Activated effector memory CD4-positive, alpha-beta T cell treated with Interleukin-2 at 50 U/mL for 16 hours (primary cell): ENCODE data around the gene TMEM107.
A peak's percentile ranks its signal among the peaks of the same experiment; 100 is the strongest.
"Not testable (repeated sequence)": the region's sequence is repeated elsewhere in the genome, so short reads cannot be mapped to it uniquely, and the experiment has no call there.

Source experiments
- DNase-seq: peaks from one replicate; pipeline ENCODE4 v3.0.0-alpha.2; 2020

The TMEM107 gene

DNA sequence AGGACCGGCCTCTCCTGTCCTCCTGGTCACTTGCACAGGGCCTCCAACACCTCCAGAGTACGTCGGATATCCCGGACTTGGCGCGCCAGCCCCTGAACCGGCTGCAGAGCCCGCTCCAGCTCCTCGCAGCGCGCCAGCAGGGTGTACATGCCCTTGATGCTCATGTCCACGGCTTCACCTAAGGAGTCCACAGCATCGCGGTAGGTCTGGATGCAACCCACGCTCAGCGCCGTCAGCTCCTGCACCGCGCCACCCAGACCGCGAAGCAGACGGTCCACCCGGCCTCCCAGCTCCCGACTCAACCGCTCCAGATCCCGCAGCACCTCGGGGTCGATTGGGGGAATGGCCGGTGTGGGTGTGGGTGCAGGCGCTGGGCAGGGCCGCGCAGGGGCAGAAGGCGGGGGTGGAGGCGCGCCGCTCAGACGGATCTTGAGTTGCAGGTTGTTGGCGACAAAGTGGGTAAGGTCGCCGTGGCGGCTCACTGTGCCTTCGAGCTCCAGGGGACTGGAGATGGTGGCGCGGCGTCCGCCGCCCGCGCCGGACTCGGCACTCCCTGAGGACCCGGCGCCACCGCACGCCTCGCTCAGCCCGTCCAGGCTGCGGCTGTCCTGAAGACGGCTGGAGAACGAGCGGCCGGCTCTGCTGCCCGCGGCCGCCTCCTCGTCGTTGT lies 13.0 kb upstream of the TMEM107 start:
- DNase-seq, result no peak

DNA sequence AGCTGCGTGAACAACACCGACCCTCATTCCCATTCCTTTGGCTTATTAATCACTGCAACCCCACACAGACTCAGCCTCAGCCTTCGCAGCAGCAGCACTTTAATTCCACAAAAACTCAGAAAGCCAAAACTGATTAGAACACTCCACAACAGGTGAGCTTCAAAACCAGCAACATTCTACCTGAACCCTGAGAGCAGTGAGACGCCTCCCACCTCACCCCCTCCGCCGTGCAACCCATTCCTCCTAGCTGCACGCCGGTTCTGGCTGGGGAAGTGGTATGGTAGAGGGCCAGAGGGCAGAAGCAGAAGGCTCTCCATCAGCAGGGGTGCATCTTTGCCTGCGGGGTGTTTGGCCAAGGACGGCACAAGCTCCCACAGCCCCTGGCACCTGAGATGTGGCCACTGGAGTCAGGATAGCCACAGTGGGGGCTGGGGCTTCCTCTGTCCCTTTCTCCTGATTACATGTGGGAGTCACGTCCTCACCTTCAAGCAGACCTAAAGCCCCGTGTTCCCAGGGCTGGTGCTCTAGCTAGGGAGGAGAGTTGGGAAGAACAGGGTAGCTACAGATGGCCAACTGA lies 12.2 kb upstream of the TMEM107 start:
- no peak for DNase-seq

DNA sequence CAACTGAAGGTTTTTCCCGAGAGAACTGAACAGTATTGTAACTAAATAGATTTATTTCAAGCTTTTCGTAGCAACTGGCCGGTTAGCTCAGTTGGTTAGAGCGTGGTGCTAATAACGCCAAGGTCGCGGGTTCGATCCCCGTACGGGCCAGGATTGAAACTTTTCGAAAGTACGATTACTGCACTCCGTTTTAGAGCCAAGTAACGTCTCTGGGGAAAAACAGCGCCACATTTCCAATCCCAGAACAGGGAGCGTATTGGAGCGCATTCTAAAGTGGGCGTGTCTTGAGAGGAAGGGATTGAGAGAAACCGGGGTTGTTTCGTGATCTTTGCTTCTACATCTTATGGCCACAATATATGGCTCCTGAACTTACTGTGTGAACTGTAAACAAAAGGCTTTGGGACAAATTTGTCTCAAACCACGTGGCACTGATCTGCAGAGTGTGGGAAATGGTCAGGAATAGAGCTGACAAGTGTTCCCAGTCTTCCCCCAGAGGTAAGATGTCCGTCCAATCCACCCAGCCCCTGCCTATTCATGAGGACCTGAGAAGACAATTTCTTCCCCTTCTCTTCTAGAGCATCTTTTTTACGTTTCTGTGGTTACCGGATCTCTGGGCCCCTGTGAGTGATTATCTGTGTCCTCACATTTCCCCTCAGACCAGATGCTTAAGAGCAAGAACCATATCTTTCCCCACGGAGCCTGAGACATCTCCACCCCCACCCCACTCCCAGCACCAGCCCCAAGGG lies 11.5 kb upstream of the TMEM107 start:
- DNase-seq, result peak; percentile 71

DNA sequence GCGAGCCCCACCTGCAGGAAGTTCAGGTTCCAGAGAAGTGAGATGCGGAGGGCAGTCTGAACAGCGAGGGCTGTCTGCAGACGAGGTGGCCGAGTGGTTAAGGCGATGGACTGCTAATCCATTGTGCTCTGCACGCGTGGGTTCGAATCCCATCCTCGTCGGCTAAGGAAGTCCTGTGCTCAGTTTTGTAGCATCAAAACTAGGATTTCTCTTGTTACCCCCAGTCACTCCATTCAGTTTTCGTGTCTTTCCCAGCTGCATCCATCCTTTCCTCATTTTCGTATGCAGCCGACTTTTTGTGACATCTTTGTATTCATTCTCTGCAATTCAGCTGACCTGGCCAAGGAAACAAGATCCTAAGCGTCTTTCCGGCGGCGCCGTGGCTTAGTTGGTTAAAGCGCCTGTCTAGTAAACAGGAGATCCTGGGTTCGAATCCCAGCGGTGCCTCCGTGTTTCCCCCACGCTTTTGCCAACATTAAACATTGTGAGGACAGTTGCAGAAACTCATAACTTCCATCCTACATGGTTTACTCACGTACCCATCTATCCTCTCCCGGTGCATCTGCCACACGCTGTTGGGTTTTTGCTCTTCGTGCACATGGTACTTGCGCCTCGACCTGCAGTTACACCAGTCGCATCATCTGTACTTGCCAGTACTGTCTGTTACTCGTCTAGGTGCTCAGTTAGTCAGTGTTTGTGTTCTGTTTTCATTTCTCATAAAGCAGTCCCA lies 10.8 kb upstream of the TMEM107 start:
- DNase-seq, result peak; percentile 81

DNA sequence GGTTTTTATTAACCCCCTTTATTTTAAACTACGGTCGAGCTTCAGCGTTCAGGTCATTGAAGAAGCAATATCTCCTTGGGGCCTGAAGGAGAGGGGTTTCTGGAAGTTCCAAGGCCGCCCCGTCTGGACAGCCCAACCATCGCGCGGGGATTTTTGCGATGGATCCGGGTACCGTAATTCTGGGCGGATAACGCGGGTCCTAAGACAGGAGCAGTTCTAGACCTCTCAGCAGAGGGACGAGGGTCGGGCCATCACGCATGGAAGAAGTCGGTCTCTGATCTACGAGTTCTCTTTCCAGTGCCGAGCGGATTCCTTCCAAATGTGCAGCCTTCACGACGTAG lies 10.2 kb upstream of the TMEM107 start:
- no peak for DNase-seq

DNA sequence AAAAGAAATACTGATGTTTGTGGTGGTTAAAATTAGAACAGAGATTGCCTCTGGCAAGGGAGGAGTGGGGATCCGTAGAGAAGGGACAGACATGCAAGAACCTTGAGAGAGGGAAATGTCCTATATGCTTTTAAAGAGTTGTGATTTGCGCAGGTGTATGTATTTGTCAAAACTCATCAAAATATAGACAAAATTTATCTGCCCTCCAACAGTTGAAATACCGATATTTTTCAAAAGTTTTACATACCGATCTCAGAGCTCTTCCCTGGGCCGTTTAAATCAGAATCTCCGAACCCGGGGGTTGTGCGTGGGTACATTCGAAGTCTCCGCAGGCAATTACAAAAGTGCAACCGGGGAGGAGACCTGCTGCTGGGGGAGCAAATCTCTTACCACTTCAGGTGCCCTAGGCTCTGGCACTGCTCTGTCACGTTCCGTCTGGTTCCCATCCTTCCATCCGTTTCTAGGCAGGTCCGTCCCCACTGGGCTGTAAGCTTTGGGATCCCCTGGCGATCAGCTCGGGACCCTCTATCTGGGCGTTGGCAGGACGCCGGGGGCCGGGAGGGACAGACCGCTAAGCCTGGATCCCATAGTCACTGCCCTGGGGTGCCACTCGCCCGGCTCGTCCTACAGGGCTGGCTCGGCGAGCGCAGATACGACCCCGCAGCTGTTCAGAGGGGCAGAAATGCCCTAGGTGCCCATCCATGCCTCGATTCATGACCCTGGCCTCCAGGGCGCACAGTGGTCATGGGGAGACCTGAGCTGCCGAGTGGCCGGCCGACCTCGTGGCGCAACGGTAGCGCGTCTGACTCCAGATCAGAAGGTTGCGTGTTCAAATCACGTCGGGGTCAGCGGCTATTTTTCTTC lies 9.6 kb upstream of the TMEM107 start:
- DNase-seq, result peak; percentile 80

DNA sequence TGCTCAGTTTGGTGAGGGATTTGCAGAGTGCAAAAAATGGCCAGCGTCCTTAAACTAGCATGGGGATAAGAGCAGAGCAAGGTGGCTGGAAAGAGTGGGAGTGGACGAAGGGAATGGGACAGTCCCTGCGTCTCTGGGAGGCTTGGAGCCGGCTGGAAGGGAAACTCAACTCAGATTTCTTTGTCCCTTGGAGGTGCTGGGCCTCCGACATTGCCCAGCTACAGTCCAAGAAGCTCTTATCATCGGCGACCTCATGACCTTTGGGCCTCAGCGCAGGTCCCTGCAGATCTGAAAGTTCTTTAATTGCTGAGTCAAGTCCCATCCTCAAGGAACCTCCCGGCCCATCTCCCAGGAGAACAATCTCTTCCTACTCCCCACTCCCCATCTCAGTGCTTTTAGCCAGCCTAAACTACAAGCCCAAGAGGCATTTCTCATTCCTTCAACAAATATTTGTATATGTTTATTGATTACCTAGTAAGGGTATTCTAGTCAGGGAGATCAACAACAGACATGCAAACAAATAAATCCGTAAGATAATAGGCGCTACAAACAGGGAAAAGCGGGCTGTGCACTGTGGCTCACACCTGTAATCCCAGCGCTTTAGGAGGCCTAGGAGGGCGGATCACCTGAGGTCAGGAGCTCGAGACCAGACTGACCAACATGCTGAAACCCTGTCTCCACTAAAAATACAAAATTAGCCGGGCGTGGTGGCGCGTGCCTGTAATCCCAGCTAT lies 985 bp upstream of the TMEM107 start:
- no peak for DNase-seq

DNA sequence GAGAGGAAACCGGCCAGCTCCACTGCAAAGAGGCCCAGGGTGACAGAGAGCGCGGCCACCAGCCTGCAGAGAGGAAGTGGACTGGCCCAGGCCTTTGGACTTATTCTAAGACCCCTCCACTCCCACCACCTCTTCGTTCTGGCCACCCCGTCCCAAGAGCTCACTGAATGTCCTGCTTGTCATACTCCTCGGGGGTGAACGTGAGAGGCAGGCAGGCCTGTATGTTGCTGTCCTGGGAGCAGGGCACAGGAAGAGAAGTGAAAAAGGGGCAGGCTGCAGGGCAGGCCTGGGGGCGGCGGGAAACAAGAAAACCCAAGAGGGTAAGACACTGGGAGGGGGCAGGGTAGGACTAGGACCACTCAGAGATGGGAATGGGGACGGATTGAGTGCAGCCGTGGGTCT lies 384 bp downstream of the TMEM107 start:
- no peak for DNase-seq

DNA sequence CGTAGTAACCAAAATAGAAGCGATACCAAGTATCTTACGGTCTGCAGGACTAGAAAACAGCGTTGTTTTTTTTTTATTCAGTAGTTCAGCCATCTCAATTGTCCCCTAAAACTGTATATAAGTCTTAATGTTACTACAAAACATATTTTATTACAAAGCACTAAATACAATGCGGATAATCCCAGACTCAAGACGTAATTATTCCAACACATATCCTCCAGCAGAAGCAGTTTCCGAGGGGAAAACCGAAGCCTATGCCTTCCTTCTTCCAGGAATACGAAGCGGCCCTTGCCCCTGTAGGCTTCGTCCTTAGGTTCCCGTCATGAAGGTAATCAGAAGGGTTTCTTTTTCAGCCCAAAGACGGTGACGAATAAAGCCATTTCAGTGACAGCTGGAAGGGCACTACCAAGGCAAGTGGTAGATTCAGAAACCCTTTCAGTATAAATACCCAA lies 2.3 kb downstream of the TMEM107 start:
- DNase-seq, result no peak

DNA sequence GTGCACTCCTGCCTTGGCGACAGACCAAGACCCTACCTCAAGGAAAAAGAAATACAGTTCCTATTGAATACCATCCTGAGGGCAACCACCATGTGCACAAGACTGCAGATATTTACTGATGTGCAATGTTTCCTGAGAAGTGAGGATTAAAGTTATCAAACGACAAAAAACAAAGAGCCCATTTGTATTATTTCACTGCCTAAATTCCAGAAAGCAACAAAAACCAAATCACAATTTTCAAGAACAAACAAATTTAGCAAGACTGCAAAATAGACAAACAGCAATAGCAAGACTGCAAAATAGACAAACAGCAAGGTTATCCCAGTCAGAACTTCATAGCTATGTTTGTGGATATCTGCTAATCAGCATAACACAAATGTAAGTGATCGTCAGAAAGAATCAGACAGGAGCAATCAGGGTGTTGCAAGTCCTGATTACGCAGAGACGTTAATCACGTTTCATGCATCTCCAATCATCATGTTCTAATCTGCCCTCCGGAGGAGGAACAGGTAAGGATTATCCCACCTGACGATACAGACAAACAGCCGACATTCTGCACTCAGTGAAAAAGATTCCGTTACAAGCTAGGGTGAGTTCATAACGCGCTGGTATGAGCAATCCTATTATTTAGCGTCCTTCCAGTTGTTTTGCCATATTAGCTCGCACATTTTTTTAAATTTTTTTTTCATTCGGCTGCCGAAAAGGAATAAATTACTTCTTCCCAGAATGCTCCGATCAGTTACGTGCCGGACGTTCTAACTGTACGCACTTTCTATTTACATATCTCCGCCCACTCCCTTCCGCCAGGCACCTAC lies 2.9 kb downstream of the TMEM107 start:
- DNase-seq, result peak; percentile 64

DNA sequence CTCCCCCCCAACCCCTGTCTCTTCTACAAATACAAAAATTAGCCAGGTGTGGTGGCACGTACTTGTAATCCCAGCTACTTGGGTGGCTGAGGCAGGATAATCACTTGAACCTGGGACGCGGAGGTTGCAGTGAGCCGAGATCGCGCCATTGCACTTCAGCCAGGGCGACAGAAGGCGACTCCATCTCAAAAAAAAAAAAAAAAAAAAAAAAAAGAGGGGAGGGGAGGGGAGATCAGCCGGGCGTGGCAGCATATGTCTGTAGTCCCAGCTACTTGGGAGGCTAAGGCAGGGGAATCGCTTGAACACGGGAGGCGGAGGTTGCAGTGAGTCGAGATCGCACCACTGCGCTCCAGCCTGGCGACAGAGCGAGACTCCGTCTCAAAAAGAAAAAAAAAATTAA lies 6.0 kb downstream of the TMEM107 start:
- not testable (repeated sequence) for DNase-seq

DNA sequence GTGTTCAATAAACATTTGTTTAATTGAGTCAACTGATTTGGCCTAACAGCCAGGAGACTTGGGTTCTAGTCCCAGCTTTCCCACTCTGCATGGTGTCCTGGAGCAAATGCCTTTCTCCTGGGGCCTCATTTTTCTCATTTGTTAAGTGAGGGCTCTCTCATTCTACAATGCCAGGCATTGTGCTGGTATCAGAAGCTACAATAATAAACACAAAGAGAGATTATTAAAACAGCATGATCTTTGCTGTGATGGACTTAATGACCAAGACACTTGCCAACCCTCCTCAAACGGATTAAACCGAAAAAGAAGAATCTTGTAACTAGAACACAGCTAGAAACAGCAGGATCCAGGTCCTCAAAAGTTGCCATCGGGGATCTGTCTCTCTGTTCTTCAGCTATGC lies 8.7 kb downstream of the TMEM107 start:
- no peak for DNase-seq

DNA sequence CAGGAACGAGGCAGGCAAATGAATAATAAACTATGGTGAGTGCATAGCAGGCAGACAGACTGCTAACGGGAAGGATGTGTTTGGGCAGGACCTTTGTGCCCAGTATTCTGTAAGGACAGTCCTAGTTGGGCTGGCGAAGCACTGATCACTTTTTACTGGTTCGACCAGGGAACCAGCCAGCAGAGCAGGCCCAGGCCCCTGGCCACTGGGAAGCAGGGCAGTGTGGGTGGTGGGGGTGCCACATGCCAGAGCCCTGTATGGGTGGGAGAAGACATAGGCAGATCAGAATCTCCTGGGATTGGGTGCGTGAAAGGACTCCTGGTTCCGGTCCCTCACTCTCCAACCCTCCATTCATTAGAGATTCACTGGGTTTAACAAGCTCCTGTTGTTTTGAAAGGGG lies 9.4 kb downstream of the TMEM107 start:
- DNase-seq, result no peak

DNA sequence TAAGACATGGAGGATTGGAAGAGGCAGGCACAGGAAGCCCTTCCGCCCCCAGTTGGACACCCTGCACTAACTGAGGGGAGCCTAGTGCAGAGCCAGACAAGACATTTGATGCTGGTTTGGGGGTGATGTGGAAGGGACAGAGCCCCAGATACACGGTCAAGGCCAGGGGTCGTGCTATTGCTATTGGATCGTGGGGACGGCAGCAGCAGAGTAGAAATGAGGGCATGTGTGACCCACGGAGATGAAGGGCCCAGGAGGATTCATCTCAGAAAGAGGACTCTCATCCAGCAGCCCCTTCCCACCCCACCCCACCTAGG lies 11.4 kb downstream of the TMEM107 start:
- DNase-seq, result no peak

DNA sequence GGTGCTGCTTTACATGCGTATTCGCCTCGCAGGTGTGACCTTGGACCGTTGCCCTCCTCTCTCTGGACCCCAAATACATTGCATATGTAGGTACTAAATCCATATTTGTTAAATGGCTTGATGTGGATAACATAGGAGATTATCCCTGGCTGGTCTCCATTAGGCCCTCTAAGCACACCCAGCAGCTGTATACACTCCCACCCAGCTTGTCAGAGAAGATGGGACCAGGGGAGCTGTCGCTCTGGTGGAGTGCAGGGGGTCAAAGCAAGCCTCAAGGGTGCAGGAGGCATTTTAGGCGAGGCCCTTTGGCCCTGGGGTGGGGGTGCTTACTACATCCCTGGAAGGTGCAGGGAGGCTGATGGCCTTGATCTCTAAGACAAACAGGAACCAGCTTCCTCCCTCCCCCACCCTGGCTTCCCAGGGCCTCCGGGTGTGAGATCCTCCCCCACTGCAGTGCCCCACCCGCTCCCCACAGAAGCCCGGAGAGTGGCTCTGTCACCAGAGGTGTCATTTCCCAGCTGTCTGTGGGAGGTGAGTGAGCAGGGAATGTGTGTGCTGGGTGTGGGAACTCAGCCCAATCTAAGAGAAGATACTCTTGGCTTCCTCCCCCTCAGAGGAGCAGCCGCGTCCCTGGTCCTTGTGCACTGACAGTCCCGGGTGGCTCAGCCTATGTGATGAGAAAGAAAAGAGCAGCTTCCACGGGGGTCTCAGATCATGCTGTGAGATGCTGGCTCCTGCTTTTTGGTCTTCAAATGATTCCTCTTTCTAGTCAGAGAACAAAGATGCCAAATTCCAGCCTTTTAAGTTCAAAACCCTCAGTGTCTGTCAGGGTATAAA lies 12.0 kb downstream of the TMEM107 start:
- DNase-seq, result peak; percentile 65

DNA sequence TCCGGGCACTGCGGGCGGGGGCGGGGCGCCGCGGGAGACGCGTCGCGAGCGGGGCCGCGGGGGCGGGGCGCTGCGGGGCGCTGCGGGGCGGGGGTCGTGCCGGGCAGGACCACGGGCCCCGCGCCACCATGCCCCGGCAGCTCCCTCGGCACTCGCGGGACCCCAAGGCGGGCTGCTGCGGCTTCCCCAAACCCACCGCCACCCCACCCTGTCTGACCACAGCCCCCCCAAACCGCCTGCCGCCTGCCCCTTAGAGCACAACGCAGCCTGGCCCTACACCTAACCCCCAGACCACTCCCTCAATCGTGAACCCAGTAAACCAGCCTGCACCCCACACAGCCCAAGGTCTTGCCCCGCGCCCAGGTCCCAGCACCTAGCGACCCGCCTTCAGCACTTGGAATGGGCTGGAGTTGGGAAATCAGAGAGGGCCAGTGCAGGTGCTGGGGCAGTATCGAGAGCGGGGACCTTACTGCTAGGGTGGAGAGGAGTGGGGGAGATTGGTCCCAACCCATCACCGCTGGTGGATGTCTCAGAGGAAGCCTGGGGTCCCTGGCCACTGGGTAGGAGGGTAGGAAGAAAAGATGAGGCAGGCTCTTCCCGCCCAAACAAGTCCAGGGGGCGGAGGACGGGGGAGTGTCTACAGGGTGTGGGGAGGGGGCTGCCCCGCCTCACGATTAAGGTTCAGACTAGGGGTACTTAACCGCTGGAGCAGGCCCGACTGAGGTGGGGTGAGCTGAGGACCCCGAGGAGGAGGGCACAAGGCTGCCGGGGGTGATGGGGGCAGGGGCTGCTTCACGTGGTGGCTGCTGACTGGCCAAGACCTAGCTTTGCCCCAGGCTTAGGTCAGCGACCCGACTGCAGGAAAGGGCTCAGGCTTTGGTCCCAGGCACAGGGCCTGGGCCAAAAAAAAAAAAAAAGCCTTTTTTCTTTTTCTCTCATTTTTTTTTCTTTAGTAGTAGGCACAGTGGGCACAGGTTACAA lies 12.9 kb downstream of the TMEM107 start:
- no peak for DNase-seq

DNA sequence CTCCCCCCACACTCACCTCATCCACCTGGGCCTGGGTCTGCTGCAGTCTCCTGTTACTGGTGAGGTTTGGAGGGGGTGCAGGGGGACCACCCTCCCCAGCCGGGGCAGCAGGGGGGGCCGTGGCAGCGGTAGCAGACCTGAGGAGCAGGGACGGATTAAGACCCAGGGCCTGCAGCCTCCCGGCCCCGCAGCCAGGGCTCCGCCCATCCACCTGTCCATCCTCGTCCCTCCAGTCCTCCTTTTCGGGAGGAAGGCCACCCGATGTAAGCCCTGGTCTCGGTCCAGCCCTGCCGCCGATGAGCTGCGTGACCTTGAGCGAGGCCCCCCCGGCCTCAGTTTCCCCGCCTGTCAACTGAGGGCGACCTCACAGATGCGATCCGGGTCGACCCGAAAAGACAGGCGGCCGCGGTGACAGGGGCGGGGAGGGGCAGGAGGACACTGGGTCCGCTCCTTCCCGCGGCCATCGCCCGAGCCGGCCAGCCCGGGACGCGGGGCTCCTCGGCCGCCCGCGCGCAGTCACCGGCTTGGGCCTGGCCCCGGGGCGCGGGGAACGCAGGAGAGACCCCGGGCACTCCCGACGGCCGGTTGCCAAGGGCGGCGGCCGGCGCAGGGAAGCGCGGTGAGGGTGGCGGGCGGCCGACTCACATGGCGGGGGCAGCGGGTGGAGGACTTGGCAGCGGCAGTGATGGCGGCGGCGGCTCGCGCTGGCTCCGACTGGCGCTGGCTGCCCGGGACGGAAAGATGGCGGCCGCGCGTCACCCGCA lies 13.8 kb downstream of the TMEM107 start, which contains the start of gene VAMP2:
Gene VAMP2, minus strand, starts transcription at position 716 of the 764 bp plus-strand sequence. Its CDS starts 69 bp downstream, at position 647.
- peak; percentile 79 for DNase-seq
